ENCODE measurements around the gene IRX4. TPM values are rescaled to one million over a fixed set of nuclear protein-coding genes. Genes with fewer than 3 reads are reported as not detected.

Gene IRX4
- total and polyA plus RNA-seq, 8 donors: 14.8 TPM; not detected in 7

DNA sequence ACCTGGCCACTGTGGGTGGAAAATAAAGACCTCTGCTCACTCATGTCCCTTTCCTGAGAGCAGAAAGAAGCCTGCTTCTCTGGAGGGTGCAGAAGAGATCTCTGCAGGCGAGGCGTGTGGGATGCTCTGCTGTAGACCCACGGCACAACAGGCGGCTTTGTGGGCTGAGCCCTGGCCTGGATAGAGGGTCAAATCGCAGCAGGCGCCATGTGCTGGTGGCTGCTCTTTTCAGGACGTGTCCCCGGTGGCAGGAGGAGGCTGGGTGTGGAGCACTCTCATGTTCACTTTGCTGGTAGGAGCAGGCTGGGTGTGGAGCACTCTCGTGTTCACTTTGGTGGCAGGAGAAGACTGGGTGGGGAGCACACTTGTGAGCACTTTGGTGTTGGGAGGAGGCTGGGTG, 35.1 kb downstream of the IRX4 start:
- WGBS, 5 donors: 71 to 79% (median 75%) methylated on average over 9 of the region's 9 CpGs
- no peak for DNase-seq
- Histone ChIP-seq H3K4me3 (no peak overlapping the region), H3K4me1 (peaks cover 0 to 11% (median 0%) of the 10 kb centered on the region in 4 donors), H3K36me3 (no peaks in the 10 kb centered on the region), H3K9me3 (no peaks in the 10 kb centered on the region), H3K27me3 (peaks cover 7 to 80% (median 42%) of the 10 kb centered on the region in 3 donors), H3K27ac (no peak overlapping the region)
- intact Hi-C loops (cut with DNase I; ENCODE audit: low total_unique reads): no loop called here
- TF ChIP-seq POLR2A (IDR thresholded peaks at IDR 0.05) (no peak), POLR2AphosphoS5 (IDR thresholded peaks at IDR 0.05) (no peak), EP300 (IDR thresholded peaks at IDR 0.05) (no peak)
- TF ChIP-seq, protein P1, sequence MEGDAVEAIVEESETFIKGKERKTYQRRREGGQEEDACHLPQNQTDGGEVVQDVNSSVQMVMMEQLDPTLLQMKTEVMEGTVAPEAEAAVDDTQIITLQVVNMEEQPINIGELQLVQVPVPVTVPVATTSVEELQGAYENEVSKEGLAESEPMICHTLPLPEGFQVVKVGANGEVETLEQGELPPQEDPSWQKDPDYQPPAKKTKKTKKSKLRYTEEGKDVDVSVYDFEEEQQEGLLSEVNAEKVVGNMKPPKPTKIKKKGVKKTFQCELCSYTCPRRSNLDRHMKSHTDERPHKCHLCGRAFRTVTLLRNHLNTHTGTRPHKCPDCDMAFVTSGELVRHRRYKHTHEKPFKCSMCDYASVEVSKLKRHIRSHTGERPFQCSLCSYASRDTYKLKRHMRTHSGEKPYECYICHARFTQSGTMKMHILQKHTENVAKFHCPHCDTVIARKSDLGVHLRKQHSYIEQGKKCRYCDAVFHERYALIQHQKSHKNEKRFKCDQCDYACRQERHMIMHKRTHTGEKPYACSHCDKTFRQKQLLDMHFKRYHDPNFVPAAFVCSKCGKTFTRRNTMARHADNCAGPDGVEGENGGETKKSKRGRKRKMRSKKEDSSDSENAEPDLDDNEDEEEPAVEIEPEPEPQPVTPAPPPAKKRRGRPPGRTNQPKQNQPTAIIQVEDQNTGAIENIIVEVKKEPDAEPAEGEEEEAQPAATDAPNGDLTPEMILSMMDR (IDR thresholded peaks at IDR 0.05): no peak

DNA sequence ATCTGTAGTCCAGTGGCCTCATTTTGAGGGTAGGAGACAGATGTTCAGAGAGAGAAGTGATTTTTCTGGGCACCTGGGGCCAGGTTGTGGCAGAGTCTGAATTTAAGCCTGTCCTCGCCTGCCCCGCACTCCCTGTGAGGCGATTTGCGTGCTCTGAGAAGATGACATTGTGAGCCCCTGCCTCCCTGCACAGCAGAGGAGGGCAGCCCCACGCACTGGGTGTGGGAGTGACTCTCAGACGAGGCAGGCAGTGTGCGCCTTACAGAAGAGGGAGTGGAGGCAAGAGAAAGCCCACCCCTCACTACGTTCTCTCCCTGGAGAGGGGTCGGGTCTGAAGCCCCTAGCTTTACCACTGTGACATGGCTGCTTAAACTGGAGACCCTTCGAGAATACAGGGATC, 35.7 kb downstream of the IRX4 start:
- Histone ChIP-seq H3K4me1 (peaks cover 0 to 11% (median 0%) of the 10 kb centered on the region in 4 donors), H3K36me3 (no peaks in the 10 kb centered on the region), H3K4me3 (no peak overlapping the region), H3K9me3 (no peaks in the 10 kb centered on the region), H3K27me3 (peaks cover 7 to 79% (median 37%) of the 10 kb centered on the region in 3 donors), H3K27ac (no peak overlapping the region)
- no peak for DNase-seq
- intact Hi-C loops (cut with DNase I; ENCODE audit: low total_unique reads): no loop called here
- TF ChIP-seq POLR2A (IDR thresholded peaks at IDR 0.05): no peak
- TF ChIP-seq, protein P1 (IDR thresholded peaks at IDR 0.05): no peak
- no peak for TF ChIP-seq POLR2AphosphoS5 (IDR thresholded peaks at IDR 0.05)
- TF ChIP-seq EP300 (IDR thresholded peaks at IDR 0.05): no peak
- WGBS, 5 donors: 69 to 78% (median 73%) methylated on average over 10 of the region's 10 CpGs

GRCh38 chr5:1846583-1846982, 36.1 kb downstream of the IRX4 start:
- DNase-seq: no peak
- no peak for TF ChIP-seq POLR2A (IDR thresholded peaks at IDR 0.05)
- no peak for TF ChIP-seq POLR2AphosphoS5 (IDR thresholded peaks at IDR 0.05)
- TF ChIP-seq EP300 (IDR thresholded peaks at IDR 0.05): no peak
- TF ChIP-seq, protein P1 (IDR thresholded peaks at IDR 0.05): no peak
- peaks cover 0 to 7% (median 0%) of the 10 kb centered on the region in 4 donors for H3K4me1 ChIP-seq
- no peak overlapping the region for H3K4me3 ChIP-seq
- intact Hi-C loops (cut with DNase I; ENCODE audit: low total_unique reads): no loop called here
- 84 to 91% (median 87%) methylated on average over 13 of the region's 13 CpGs for WGBS, 5 donors
- H3K27ac ChIP-seq: no peak overlapping the region
- no peaks in the 10 kb centered on the region for H3K9me3 ChIP-seq
- no peaks in the 10 kb centered on the region for H3K36me3 ChIP-seq
- peaks cover 7 to 79% (median 33%) of the 10 kb centered on the region in 3 donors for H3K27me3 ChIP-seq

DNA sequence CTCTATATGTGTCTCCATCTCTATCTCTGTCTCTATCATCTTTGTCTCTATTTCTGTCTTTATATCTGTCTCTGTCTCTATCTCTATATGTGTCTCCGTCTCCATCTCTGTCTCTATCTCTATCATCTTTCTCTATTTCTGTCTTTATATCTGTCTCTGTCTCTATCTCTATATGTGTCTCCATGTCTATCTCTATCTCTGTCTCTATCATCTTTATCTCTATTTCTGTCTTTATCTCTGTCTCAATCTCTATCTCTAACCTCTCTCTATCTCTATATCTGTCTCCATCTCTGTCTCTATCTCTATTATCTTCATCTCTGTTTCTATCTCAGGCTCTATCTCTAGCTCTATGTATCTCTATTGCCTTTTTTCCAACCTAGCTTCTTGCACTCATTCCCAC, 37.0 kb downstream of the IRX4 start:
- no peaks in the 10 kb centered on the region for H3K9me3 ChIP-seq
- WGBS, 5 donors: 91 to 100% (median 95%) methylated on average over 1 of the region's 1 CpG

More for the DNA sequence above, 37.0 kb downstream of the IRX4 start:
- no peak for TF ChIP-seq POLR2A (IDR thresholded peaks at IDR 0.05)
- no peak for TF ChIP-seq POLR2AphosphoS5 (IDR thresholded peaks at IDR 0.05)
- TF ChIP-seq, protein P1 (IDR thresholded peaks at IDR 0.05): no peak
- TF ChIP-seq EP300 (IDR thresholded peaks at IDR 0.05): no peak
- Histone ChIP-seq H3K4me1 (no peaks in the 10 kb centered on the region), H3K36me3 (no peaks in the 10 kb centered on the region), H3K27ac (no peak overlapping the region), H3K27me3 (peaks cover 0 to 79% (median 33%) of the 10 kb centered on the region in 3 donors), H3K4me3 (no peak overlapping the region)
- intact Hi-C loops (cut with DNase I; ENCODE audit: low total_unique reads): no loop called here
- no peak for DNase-seq
